IMR-90 (cell line): ENCODE results near the gene SS18L1. TPM values are rescaled to one million over a fixed set of nuclear protein-coding genes. Genes with fewer than 3 reads are reported as not detected.

ENCODE experiments used
- ATAC-seq: fragments of 200-7000 bp; cut with Tn5 transposase; 2 replicates; pipeline ENCODE4 v1.9.1; 2020; ENCODE audit warnings: low read depth, mild to moderate bottlenecking, moderate library complexity
- BruUV-seq: library from RNA; stranded (reverse); fragments of 400-500 nt; replicated peaks from 2 replicates; lab custom pipeline; 2021; lab: Mats Ljungman, UMichigan
- CTCF ChIA-PET: fragments of 300-600 bp; formaldehyde crosslinking; extraction: SDS; loops from one replicate; lab custom pipeline; 2021; ENCODE audit warnings: antibody characterized with exemption; lab: Yijun Ruan, JAX
- POLR2A ChIA-PET: fragments of 300-600 bp; sonication (Branson Sonifier 250); formaldehyde crosslinking; loops from one replicate; lab custom pipeline; 2022; ENCODE audit warnings: antibody characterized with exemption; ENCODE audit not compliant: unreplicated experiment; lab: Charles Lee
- DNase-seq: peaks from one replicate; pipeline ENCODE4 v3.0.0; 2013
- H2AFZ ChIP-seq: replicated peaks from 2 replicates; pipeline ENCODE3; 2013; ENCODE audit warnings: low read length, mild to moderate bottlenecking; ENCODE audit not compliant: poor library complexity
- H2AK5ac ChIP-seq: 2 replicates; pipeline ENCODE4 v1.6.1; 2013; ENCODE audit warnings: low read depth, low read length, inconsistent platforms
- H2AK9ac ChIP-seq: replicated peaks from 2 replicates; pipeline ENCODE3; 2013; ENCODE audit warnings: mild to moderate bottlenecking, low read depth, low read length, moderate library complexity; ENCODE audit not compliant: poor library complexity
- H2BK120ac ChIP-seq: 2 replicates; pipeline ENCODE4 v1.6.1; 2013; ENCODE audit warnings: low read depth, low read length, inconsistent platforms
- H2BK15ac ChIP-seq: 3 replicates; pipeline ENCODE4 v1.6.1; 2013; ENCODE audit warnings: low read depth, low read length, inconsistent platforms
- H2BK20ac ChIP-seq: 2 replicates; pipeline ENCODE4 v1.6.1; 2013; ENCODE audit warnings: low read depth, mild to moderate bottlenecking, inconsistent platforms, low read length, moderate library complexity
- H2BK5ac ChIP-seq: 2 replicates; pipeline ENCODE4 v1.6.1; 2013; ENCODE audit warnings: mild to moderate bottlenecking, low read depth, low read length, inconsistent platforms; ENCODE audit not compliant: poor library complexity, severe bottlenecking
- H3K14ac ChIP-seq: replicated peaks from 2 replicates; pipeline ENCODE4 v1.6.1; 2013; ENCODE audit warnings: low read depth, low read length, inconsistent platforms
- H3K18ac ChIP-seq: 2 replicates; pipeline ENCODE4 v1.6.1; 2013; ENCODE audit warnings: low read depth, low read length, control low read depth
- H3K23ac ChIP-seq: 2 replicates; pipeline ENCODE4 v1.6.1; 2013; ENCODE audit warnings: low read depth, low read length, inconsistent platforms
- H3K27ac ChIP-seq: 2 replicates; pipeline ENCODE4 v1.5.1; 2013; ENCODE audit warnings: mild to moderate bottlenecking, control low read depth, low read length; ENCODE audit not compliant: insufficient read depth
- H3K27me3 ChIP-seq: 2 replicates; pipeline ENCODE4 v1.6.1; 2013; ENCODE audit warnings: low read length; ENCODE audit not compliant: control insufficient read depth, insufficient read depth
- H3K36me3 ChIP-seq: 2 replicates; pipeline ENCODE4 v1.6.1; 2013; ENCODE audit warnings: low read length, mixed read lengths; ENCODE audit not compliant: control insufficient read depth, insufficient read depth
- H3K4ac ChIP-seq: 2 replicates; pipeline ENCODE4 v1.6.1; 2013; ENCODE audit warnings: low read depth, low read length, inconsistent platforms
- H3K4me1 ChIP-seq: 2 replicates; pipeline ENCODE4 v1.6.1; 2013; ENCODE audit warnings: low read length, mixed read lengths; ENCODE audit not compliant: control insufficient read depth, insufficient read depth
- H3K4me2 ChIP-seq: 2 replicates; pipeline ENCODE4 v1.6.1; 2013; ENCODE audit warnings: low read depth, mild to moderate bottlenecking, control low read depth, low read length, moderate library complexity
- H3K4me3 ChIP-seq: 2 replicates; pipeline ENCODE4 v1.5.1; 2013; ENCODE audit warnings: low read depth, mild to moderate bottlenecking, control low read depth, low read length, moderate library complexity; ENCODE audit not compliant: insufficient read depth
- H3K56ac ChIP-seq: 2 replicates; pipeline ENCODE4 v1.6.1; 2013; ENCODE audit warnings: low read length, inconsistent platforms; ENCODE audit not compliant: insufficient read depth; ENCODE audit errors: extremely low read depth
- H3K79me1 ChIP-seq, 2 experiments: 2 replicates each; pipeline ENCODE4 v1.6.1; 2013; ENCODE audit warnings: low read length in 2 of 2, inconsistent platforms in 1 of 2, low read depth in 1 of 2
- H3K9ac ChIP-seq: 2 replicates; pipeline ENCODE4 v1.6.1; 2013; ENCODE audit warnings: low read depth, low read length, control low read depth
- H3K9me1 ChIP-seq: 2 replicates; pipeline ENCODE4 v1.6.1; 2013; ENCODE audit warnings: low read length, inconsistent platforms; ENCODE audit not compliant: insufficient read depth
- H3K9me3 ChIP-seq: 2 replicates; pipeline ENCODE4 v1.6.1; 2013; ENCODE audit warnings: low read length; ENCODE audit not compliant: control insufficient read depth, insufficient read depth
- H4K20me1 ChIP-seq: 2 replicates; pipeline ENCODE4 v1.6.1; 2013; ENCODE audit warnings: low read length, inconsistent platforms; ENCODE audit not compliant: insufficient read depth
- H4K5ac ChIP-seq: 2 replicates; pipeline ENCODE4 v1.6.1; 2013; ENCODE audit warnings: mild to moderate bottlenecking, low read depth, low read length, control low read depth
- H4K8ac ChIP-seq, 2 experiments: 2 replicates each; pipeline ENCODE4 v1.6.1; 2013; ENCODE audit warnings: low read depth in 2 of 2, low read length in 2 of 2, control low read depth in 1 of 2, inconsistent platforms in 1 of 2
- H4K91ac ChIP-seq: 2 replicates; pipeline ENCODE4 v1.6.1; 2013; ENCODE audit warnings: low read depth, low read length, inconsistent platforms; ENCODE audit not compliant: insufficient read depth
- CHD1 ChIP-seq: IDR thresholded peaks from 2 replicates; pipeline ENCODE4 v1.6.1; 2012; ENCODE audit warnings: low read depth, low read length, improper control_type of control experiment
- FOS ChIP-seq: fragments of 150-350 bp; IDR thresholded peaks from 2 replicates; pipeline ENCODE4 v1.6.1; 2016; ENCODE audit warnings: low read depth, low read length
- WGBS, 2 experiments: methylation state at CpG; one replicate each; pipeline versions ENCODE4 v1.1.5 to v1.1.7; 2013; ENCODE audit warnings: missing lambda C conversion rate in 2 of 2; ENCODE audit not compliant: insufficient read length in 1 of 2; ENCODE audit errors: extremely low coverage in 2 of 2; 5-methylcytosine and 5-hydroxymethylcytosine counted together
- dilution Hi-C: fragments of 300-500 bp; cut with HindIII; formaldehyde crosslinking; loops from one replicate; pipeline ENCODE4 v1.14.3; 2018; ENCODE audit warnings: low sequenced_read_pairs; ENCODE audit not compliant: unreplicated experiment
- in situ Hi-C: fragments of 300-500 bp; cut with MboI; formaldehyde crosslinking; loops from 3 replicates; pipeline ENCODE4 v1.14.3; 2019; ENCODE audit warnings: low sequenced_read_pairs, inconsistent platforms, mixed read lengths
- intact Hi-C: fragments of 100-400 bp; cut with micrococcal nuclease; formaldehyde crosslinking; loops from 2 replicates; pipeline ENCODE4 v1.10.0; 2022
- polyA plus RNA-seq, 3 experiments: library from polyadenylated mRNA; depleted of rRNA; stranded (reverse); fragments of >200 nt; gene quantifications; 2 replicates each; pipeline ENCODE4 v1.2.3, GENCODE V29; 2012; ENCODE audit warnings: low replicate concordance in 1 of 3
- total RNA-seq: library from RNA; depleted of rRNA; stranded (reverse); fragments of >200 nt; gene quantifications from 2 replicates; pipeline ENCODE4 v1.2.3, GENCODE V29; 2012
- TF ChIP-seq, protein P1 (sequence below): conservative IDR thresholded peaks from 2 replicates; pipeline ENCODE4 v1.5.1; 2012; ENCODE audit warnings: mild to moderate bottlenecking, low read depth, low read length, improper control_type of control experiment

The SS18L1 gene
- total and polyA plus RNA-seq, 2 of the 4 experiments (the other 2 are of a cell fraction): 8.1 to 12.2 TPM

- TF ChIP-seq CHD1: no peak
Measured at GRCh38 chr20:62133051-62133845, 10.3 kb upstream of the SS18L1 start (continued).

DNA sequence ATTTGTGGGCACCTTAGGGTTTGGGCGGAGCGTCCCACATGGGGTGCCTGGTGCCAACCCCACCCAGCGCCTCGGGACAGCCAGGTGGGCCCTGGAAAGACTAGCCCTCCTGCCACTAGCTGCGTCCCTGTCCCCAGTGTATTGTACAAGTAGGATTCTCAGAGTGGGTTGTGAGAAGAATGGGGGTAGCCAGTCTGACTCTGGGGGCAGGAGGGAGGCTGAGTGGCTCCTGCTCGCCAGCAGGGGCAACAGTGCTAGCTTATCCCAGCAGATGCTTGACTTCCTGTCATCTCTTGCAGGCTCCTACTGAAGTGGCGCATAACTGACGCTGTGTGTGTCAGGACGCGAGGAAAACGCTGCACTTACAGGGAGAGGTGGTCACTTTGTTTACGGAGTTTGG lies 9.7 kb upstream of the SS18L1 start:
- Histone ChIP-seq H3K14ac (no peak overlapping the region), H2BK120ac (no peak overlapping the region), H2AK9ac (no peak overlapping the region), H3K4me1 (peaks cover 3% of the 10 kb centered on the region; the same call in 1 of the 2 replicates), H4K20me1 (peaks cover 71% of the 10 kb centered on the region), H4K91ac (no peak overlapping the region), H3K9ac (no peak overlapping the region), H4K5ac (no peak overlapping the region), H4K8ac (no peak overlapping the region), H3K18ac (no peak overlapping the region), H3K27ac (no peak overlapping the region), H3K79me1 (peaks cover 8 to 71% of the 10 kb centered on the region in 2 experiments), H3K9me1 (no peaks in the 10 kb centered on the region; the same call in 1 of the 2 replicates), H3K27me3 (no peaks in the 10 kb centered on the region), H2BK5ac (no peak overlapping the region), H2AFZ (no peak overlapping the region), H2BK20ac (no peak overlapping the region), H3K56ac (no peak overlapping the region), H3K9me3 (no peaks in the 10 kb centered on the region), H3K4ac (no peak overlapping the region), H2AK5ac (no peak overlapping the region), H3K36me3 (peaks cover 82% of the 10 kb centered on the region), H3K4me3 (no peak overlapping the region), H3K4me2 (no peak overlapping the region), H2BK15ac (no peak overlapping the region), H3K23ac (no peak overlapping the region)
- in situ Hi-C loops: no loop called here
- dilution Hi-C loops: no loop called here
- no peak for DNase-seq
- POLR2A ChIA-PET: no interaction called here
- intact Hi-C loops: no loop called here
- 92% methylated on average over 2 of the region's 12 CpGs; no CpG with 5 or more reads in 1 of the 2 experiments for WGBS, 2 experiments
- ATAC-seq: peak; percentile 30; the same call in 1 of the 2 replicates
- CTCF ChIA-PET: no interaction called here
- TF ChIP-seq, protein P1, sequence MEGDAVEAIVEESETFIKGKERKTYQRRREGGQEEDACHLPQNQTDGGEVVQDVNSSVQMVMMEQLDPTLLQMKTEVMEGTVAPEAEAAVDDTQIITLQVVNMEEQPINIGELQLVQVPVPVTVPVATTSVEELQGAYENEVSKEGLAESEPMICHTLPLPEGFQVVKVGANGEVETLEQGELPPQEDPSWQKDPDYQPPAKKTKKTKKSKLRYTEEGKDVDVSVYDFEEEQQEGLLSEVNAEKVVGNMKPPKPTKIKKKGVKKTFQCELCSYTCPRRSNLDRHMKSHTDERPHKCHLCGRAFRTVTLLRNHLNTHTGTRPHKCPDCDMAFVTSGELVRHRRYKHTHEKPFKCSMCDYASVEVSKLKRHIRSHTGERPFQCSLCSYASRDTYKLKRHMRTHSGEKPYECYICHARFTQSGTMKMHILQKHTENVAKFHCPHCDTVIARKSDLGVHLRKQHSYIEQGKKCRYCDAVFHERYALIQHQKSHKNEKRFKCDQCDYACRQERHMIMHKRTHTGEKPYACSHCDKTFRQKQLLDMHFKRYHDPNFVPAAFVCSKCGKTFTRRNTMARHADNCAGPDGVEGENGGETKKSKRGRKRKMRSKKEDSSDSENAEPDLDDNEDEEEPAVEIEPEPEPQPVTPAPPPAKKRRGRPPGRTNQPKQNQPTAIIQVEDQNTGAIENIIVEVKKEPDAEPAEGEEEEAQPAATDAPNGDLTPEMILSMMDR: peak; percentile 18; the same call in 1 of the 2 replicates
- no peak for TF ChIP-seq FOS
- no TSS peak for BruUV-seq
